CD4-positive, alpha-beta T cell treated with Interleukin-15 for 4 hours (primary cell): ENCODE results near the gene CHST3.
"Not testable (repeated sequence)": the region's sequence is repeated elsewhere in the genome, so short reads cannot be mapped to it uniquely, and the experiment has no call there.

Experiments
- DNase-seq: peaks from one replicate; pipeline ENCODE4 v3.0.0-alpha.2; 2020; ENCODE audit warnings: low spot score

The CHST3 gene

DNA sequence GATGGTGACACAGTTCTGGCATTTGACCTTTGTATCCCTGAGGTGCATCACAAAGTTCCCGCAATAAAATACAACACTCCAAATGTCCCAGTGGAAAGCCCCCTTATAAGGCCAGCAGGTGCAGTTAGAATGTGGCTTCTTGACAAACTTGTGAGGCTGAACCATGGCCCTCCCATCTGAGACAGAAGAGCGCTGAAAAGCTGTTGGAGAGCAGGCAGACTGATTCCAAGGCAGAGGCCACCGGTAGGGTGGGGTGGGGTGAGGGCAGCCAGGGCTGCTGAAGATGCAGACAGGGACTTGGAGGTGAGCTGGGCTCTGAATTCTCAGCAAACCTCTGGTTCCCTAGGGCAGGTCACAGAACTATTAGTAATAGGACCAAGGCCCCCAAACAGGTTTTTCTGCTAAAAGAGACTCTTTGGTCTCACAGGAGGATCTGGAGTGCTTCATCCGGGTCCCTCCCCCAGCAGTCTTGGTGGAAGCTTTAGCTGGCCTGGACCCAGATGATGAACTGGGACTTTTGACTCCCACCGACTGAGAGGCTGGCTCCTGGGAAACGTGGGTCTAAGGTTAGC is 15.6 kb upstream of the CHST3 start:
- DNase-seq = no peak

DNA sequence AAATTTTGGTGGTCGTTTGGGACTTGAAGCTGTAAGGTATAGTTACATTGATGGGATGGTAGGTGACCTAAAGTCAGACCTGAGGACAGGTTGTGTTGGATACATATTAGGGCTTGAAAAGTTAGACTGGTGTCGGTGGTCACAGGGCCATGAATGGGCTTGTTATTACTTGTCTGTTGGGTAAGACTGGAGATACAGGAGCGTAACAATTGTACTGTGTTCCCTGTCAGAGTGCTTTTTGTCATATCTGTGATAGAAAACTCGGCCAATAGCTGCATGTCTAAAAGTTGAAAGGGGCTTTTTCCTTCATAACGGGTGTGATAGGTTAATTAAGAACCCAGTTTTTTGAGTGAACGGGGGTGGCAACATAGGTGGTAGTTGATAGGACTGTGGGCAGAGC is 13.5 kb upstream of the CHST3 start:
- DNase-seq = no peak

GRCh38 chr10:71952745-71953144 is 11.4 kb upstream of the CHST3 start:
- no peak for DNase-seq

GRCh38 chr10:71957546-71958275 is 6.5 kb upstream of the CHST3 start:
- no peak for DNase-seq

DNA sequence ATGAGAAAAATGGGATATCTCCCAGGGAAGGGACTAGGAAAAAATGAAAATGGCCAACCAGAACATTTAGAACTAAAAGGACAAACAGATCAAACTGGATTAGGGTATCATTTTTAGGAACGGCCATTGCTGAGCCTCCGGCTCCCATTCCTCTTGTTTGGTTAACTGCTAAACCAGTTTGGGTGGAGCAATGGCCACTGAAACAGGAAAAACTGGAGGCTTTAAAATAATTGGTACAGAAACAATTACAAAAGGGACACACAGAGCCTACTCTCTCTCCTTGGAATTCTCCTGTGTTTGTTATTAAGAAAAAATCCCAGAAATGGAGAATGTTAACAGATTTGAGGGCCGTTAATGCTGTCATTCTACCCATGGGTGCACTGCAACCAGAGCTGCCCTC is 4.7 kb upstream of the CHST3 start:
- no peak for DNase-seq

DNA sequence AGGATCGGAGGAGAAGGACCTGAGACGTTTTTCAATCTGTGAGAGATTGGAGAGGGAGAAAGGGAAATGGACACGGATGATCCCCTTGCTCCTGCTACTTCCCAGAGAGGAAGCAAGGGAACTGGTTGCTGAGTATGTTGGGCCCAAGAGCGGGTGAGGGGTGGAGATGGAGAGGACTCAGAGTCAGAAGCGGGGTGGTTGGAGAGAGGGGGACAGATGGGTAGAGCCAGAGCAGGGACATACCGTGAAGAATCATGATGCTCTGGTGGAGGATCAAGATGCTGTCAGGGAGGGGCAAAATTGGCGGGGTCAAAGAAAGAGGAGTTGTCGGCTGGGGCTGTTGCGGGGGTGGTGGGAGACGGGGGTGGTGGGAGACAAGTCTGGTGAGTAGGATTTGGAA is 2.4 kb upstream of the CHST3 start:
- no peak for DNase-seq

GRCh38 chr10:71962901-71963300 is 1.3 kb upstream of the CHST3 start:
- no peak for DNase-seq

DNA sequence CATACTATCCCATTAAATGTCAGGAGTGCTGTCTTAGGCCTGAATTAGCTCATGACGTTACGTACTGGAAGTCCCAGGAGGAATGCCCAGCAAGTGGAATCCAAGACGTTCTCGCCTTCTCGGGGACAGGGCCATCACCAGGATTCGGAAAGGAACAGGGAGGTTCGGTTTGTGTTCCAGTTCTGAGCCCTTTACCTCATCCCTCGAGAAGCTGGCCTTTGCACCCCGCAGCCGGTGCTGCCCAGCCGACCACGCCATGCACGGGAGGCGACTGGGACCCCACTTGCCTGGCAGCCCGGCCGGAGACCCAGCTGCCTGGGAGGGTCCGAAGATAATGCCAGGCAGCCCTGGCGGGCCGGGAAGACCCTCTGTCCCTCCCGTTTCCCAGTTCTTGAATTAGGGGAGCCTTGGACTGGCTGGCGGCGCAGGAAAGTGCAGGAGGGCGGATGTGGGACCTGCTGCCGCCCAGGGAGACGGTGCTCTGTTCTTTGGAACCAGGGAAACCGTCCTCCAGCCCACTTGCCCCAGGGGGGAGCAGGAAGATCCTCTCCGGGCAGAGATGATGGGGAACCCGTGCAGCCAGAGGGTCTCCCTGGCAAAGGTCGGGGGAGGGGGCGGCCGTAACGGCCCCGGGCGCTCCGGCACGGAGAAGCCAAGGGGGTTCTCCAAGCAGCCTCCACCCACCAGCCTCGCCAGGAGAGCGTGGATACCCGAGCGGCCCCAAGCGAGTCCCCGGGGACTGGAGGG is 671 bp upstream of the CHST3 start:
- no peak for DNase-seq

- DNase-seq = no peak
Measured at GRCh38 chr10:71964743-71965515, 734 bp downstream of the CHST3 start.

- no peak for DNase-seq
Measured at GRCh38 chr10:71965623-71966022, 1.4 kb downstream of the CHST3 start.

DNA sequence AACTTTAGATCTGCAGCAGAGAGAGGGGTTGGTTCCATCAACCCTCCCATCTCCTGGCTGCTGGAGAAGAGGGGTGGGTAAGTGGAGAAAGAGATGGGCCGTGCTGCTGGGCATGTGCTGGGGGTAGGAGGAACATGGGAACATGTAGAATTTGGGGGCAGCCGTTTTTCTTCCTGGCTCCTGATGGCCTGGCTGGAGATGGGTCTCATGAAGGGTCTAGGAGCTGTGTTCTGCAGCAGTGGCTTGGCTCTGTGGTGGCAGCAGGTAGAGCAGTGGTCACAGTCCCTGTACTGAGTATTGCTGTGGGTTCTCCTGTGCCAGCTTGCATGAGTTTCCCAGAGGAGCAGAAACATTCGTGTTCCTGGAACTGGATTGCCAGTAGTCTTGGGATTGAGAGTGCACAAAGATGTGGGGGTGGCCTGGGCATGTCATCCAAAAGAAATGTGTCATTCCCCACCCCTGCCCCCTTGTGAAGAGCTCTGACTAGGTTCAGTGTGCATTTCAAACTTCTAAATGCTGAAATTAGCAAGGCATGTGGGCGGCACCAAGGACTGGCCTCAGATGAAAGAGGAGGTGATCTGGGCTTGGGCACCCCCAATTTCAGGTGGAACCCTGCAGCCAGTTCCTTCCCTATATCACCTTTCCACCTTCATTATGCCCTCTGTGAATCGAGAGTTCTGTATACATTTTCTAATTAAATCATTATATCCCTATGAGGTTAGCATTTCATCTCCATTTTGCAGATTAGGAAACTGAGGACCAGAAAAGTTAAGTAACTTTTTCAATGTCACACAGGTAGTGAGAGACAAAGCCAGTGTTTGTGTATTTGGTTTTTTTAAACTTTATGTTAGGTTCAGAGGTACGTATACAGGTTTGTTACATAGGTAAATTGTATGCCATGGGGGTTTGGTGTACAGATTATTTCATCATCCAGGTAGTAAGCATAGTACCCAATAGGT is 2.1 kb downstream of the CHST3 start:
- no peak for DNase-seq

DNA sequence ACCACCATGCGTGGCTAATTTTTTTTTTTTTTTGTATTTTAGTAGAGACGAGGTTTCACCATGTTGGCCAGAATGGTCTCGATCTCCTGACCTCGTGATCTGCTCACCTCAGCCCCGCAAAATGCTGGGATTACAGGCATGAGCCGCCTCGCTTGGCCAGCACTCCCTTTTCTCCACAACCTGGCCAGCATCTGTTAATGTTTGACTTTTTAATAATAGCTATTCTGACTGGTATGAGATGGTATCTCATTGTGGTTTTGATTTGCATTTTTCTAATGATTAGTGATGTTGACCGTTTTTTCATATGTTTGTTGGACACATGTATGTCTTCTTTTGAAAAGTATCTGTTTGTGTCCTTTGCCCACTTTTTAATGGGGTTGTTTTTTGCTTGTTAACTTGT is 3.8 kb downstream of the CHST3 start:
- not testable (repeated sequence) for DNase-seq

GRCh38 chr10:71968553-71969474 is 4.6 kb downstream of the CHST3 start:
- no peak for DNase-seq

- DNase-seq = no peak
Measured at GRCh38 chr10:71969929-71970328, 5.7 kb downstream of the CHST3 start.

- no peak for DNase-seq
Measured at GRCh38 chr10:71970331-71970730, 6.1 kb downstream of the CHST3 start.

- no peak for DNase-seq
Measured at GRCh38 chr10:71970869-71971268, 6.7 kb downstream of the CHST3 start.

DNA sequence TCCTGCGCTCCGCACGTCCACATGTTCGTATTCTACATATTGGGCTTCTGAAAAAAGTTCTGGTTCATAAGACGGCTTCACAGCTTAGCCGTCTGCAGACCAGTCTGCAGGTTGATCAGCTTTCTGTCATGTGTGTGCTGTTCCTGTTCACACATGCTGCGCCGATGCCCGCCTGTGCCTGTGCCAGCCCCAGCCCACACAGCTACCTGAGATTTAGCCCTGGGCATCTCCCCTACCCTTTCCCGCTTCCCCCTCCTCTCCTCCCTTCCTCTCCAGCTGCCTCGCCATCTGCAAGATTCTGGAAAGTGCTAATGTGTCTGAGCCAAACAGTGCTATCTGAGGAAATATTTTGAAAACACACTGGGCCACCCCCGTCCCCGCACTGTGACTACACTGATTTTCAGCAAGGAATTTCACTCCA is 7.1 kb downstream of the CHST3 start:
- DNase-seq = no peak

- no peak for DNase-seq
Measured at GRCh38 chr10:71971769-71972555, 7.8 kb downstream of the CHST3 start.
